Breast epithelium (tissue), 4 donors: ENCODE data around the gene CYBC1. TPM values are rescaled to one million over a fixed set of nuclear protein-coding genes. Genes with fewer than 3 reads are reported as not detected.

Experiments used
- DNase-seq, 2 donors: peaks; one replicate each; pipeline ENCODE4 v3.0.0-alpha.2; 2019; ENCODE audit warnings: low spot score in 2 of 2
- H3K27ac ChIP-seq, 2 donors: fragments of 200-600 bp; sonication (generic) in 1 of 2; one replicate each; pipeline ENCODE4 v1.5.1; 2016 to 2019; ENCODE audit warnings: mild to moderate bottlenecking in 1 of 2
- H3K27me3 ChIP-seq, 2 donors: fragments of 200-600 bp; sonication (generic) in 1 of 2; one replicate each; pipeline versions ENCODE4 v1.5.1 to v1.6.0; 2017 to 2019; ENCODE audit warnings: control low read depth in 1 of 2, mild to moderate bottlenecking in 1 of 2
- H3K36me3 ChIP-seq: fragments of 200-600 bp; one replicate; pipeline ENCODE4 v1.5.1; 2019
- H3K4me1 ChIP-seq, 2 donors: fragments of 200-600 bp; sonication (generic); one replicate each; pipeline ENCODE4 v1.5.1; 2016 to 2019; ENCODE audit warnings: control low read depth in 1 of 2
- H3K4me3 ChIP-seq, 3 donors: fragments of 200-600 bp; sonication (generic); 1 replicate in 2 of 3; 2 replicates in 1 of 3; pipeline ENCODE4 v1.5.1; 2016 to 2019; ENCODE audit warnings: mild to moderate bottlenecking in 3 of 3, moderate library complexity in 2 of 3
- H3K9me3 ChIP-seq, 2 donors: fragments of 200-600 bp; sonication (generic) in 1 of 2; one replicate each; pipeline ENCODE4 v1.5.1; 2016 to 2019; ENCODE audit warnings: control low read depth in 1 of 2
- POLR2A ChIP-seq: fragments of 450-650 bp; IDR thresholded peaks from one replicate; pipeline ENCODE4 v1.6.1; 2016; ENCODE audit warnings: antibody characterized with exemption, mild to moderate bottlenecking, moderate library complexity
- POLR2AphosphoS5 ChIP-seq, 3 donors: sonication (generic); formaldehyde crosslinking; IDR thresholded peaks; one replicate each; pipeline ENCODE4 v1.6.1; 2017; ENCODE audit warnings: antibody characterized with exemption in 3 of 3
- intact Hi-C: fragments of 100-400 bp; cut with DNase I; formaldehyde crosslinking; loops from one replicate; pipeline ENCODE4 v1.15.1; 2023; ENCODE audit warnings: low total_unique reads
- total RNA-seq, 3 donors: library from RNA; depleted of rRNA; stranded (reverse); fragments of >200 nt; gene quantifications; one replicate each; pipeline ENCODE4 v1.1.0, GENCODE V29; 2016
- TF ChIP-seq, protein P1 (sequence below), 3 donors: fragments of 450-650 bp; IDR thresholded peaks; one replicate each; pipeline ENCODE4 v1.5.1; 2016 to 2017; ENCODE audit warnings: antibody characterized with exemption in 3 of 3, mild to moderate bottlenecking in 3 of 3, moderate library complexity in 3 of 3

The CYBC1 gene
- total RNA-seq, 3 donors from 2014 or later = 54.7 to 71.4 (median 61.9) TPM

DNA sequence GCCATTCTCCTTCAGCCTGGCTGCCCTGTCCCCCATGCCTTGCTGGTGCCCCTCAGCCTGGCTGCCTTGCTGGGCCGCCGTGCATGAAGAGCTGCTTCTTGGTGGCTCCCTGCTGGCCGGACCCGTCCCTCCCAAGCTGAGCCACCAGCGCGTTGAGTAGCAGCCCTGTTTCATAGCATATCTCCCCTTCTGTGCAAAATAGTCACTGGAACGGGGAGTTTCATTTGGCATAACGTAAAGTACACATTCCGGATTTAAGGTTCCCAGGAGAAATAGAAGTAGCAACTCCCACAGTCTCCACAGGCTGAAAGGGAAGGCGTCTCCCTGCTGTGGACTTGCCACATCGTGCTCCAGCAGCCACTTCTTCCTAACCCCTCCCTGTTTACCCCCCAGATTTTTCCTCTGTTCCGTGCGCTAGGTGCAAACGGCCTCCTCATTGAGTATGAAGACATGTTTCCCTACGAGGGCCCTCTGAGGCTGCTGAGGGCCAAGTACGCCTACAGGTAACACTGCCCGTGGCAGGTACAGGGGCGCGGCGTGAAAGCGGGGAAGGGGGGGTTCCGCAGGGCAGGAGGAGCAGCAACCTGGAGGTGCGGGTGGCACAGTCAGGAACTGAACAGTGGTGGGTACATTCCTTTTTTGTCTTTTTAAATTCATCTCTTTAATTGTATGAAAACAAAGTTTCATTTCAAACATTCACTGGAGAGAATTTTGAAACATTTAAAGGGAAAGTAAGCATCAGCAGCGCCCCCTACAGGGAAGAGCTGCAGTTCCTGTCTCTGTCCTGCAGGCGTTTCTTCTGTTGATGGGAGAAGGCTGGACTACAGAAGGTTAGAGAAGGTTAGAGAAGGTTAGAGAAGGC lies 26.3 kb downstream of the CYBC1 start:
- no peak for DNase-seq
- H3K27ac ChIP-seq = no peak overlapping the region

DNA sequence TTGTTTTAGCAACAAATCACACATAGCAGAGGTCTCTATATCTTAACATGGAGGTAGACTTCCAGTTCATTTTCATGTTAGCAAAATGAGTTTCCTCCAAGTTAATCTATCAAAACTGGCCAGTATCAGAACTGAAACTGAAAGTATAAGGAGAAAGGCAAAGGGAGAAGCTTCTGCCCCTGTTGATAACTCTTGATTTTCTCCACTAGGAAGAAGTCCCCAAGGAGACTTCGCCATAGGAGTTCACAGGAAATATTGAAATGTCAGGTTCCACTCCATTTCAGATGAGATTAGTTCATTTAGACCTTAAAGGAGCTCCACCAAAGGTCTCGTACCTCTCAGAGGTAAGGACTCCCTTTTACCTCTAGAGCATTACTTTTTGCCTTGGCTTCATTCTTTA lies 31.0 kb downstream of the CYBC1 start:
- peaks cover 2 to 6% of the 10 kb centered on the region in 2 donors for H3K4me1 ChIP-seq
- intact Hi-C loops = loop anchor here (10.0 kb wide), 2 partner anchors 65 to 185 kb away; partner anchors contain the start of gene TEX19
- no peak for TF ChIP-seq POLR2AphosphoS5 (IDR thresholded peaks at IDR 0.05)
- TF ChIP-seq POLR2A = no peak
- TF ChIP-seq, protein P1, sequence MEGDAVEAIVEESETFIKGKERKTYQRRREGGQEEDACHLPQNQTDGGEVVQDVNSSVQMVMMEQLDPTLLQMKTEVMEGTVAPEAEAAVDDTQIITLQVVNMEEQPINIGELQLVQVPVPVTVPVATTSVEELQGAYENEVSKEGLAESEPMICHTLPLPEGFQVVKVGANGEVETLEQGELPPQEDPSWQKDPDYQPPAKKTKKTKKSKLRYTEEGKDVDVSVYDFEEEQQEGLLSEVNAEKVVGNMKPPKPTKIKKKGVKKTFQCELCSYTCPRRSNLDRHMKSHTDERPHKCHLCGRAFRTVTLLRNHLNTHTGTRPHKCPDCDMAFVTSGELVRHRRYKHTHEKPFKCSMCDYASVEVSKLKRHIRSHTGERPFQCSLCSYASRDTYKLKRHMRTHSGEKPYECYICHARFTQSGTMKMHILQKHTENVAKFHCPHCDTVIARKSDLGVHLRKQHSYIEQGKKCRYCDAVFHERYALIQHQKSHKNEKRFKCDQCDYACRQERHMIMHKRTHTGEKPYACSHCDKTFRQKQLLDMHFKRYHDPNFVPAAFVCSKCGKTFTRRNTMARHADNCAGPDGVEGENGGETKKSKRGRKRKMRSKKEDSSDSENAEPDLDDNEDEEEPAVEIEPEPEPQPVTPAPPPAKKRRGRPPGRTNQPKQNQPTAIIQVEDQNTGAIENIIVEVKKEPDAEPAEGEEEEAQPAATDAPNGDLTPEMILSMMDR (IDR thresholded peaks at IDR 0.05) = no peak
- no peaks in the 10 kb centered on the region for H3K27me3 ChIP-seq
- H3K27ac ChIP-seq = no peak overlapping the region
- no peak for DNase-seq
- H3K36me3 ChIP-seq = no peaks in the 10 kb centered on the region
- peaks cover 6 to 8% of the 10 kb centered on the region in 2 donors for H3K9me3 ChIP-seq
- peak overlapping the region in 1 of 3 donors; percentile 98 for H3K4me3 ChIP-seq

More for the DNA sequence above, 26.3 kb downstream of the CYBC1 start:
- H3K4me3 ChIP-seq = peak overlapping the region; percentile 15 to 30 (median 28)
- H3K36me3 ChIP-seq = no peaks in the 10 kb centered on the region
- intact Hi-C loops = no loop called here
- H3K9me3 ChIP-seq = peaks cover 6 to 8% of the 10 kb centered on the region in 2 donors
- no peaks in the 10 kb centered on the region for H3K27me3 ChIP-seq
- TF ChIP-seq, protein P1 (IDR thresholded peaks at IDR 0.05) = peak in 2 of 3 donors; percentile 48 to 58
- no peak for TF ChIP-seq POLR2AphosphoS5 (IDR thresholded peaks at IDR 0.05)
- H3K4me1 ChIP-seq = peaks cover 0 to 4% of the 10 kb centered on the region in 2 donors

DNA sequence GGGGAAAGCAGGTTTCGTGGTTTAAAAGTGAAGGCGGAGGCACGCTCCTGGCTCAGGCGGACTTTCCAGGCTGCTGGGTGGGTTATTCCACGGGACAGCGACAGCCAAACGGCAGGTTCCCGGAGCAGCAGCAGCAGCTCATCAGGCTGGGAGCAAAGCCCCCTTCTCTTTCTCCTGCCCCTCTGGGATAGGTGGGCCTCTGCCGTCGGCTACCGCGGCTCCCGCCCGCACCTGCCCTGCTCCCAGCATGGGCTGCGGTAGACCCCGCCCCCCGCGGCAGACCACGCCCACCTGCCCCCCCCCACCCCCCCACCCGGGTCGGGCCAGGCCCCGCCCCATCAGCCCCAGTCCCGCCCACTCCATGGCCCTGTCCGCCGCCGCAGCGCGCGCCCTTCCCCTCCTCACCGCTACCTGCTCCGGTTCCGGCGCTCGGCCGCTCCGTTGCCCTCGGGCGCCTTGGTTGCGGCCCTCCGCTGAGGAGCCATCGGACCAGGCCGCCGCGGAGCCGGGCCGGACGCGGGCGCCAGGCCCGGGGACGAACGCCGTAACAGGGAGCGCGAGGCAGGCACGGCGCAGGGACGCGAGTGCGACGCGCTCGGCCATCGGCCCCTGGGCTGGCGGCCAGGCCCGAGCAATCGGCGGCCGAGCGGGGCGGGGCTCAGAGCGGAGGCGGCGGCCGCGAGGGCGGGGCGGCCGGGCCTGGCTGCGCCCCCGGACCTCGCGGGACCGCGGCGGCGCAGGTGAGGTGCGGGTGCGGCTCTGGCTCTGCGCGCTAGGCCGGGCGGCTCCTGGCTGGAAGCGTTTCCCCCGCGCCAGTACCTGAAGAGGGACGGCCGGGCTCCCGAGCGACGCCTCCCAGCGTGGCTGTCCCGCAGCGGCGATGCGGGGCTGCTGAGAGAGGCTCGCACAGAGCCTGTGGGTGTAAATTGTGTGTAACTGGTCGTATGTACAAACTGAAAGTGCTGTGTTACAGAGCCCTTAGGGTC lies 32.3 kb downstream of the CYBC1 start, which contains the start of the genes HEXD and OGFOD3:
TSS of gene HEXD (plus strand) at position 347 of the 986 bp plus-strand sequence. CDS start 1,453 bp downstream, outside the sequence.
TSS of gene OGFOD3 (minus strand) at position 586 of the 986 bp plus-strand sequence. CDS start at position 485, 101 bp downstream.
- Histone ChIP-seq H3K9me3 (peaks cover 6 to 8% of the 10 kb centered on the region in 2 donors), H3K27ac (peak within 1 kb of the TSS; percentile 89 to 95), H3K4me1 (peaks cover 2 to 6% of the 10 kb centered on the region in 2 donors), H3K4me3 (peak within 1 kb of the TSS; percentile 74 to 98 (median 81)), H3K36me3 (no peaks in the 10 kb centered on the region), H3K27me3 (no peaks in the 10 kb centered on the region)
- peak; percentile 73 to 74 for DNase-seq
- no peak for TF ChIP-seq POLR2A
- TF ChIP-seq, protein P1 (IDR thresholded peaks at IDR 0.05) = peak in 1 of 3 donors; percentile 32
- TF ChIP-seq POLR2AphosphoS5 (IDR thresholded peaks at IDR 0.05) = peak; percentile 85 to 89 (median 88)
- intact Hi-C loops = loop anchor here (10.0 kb wide), 2 partner anchors 63 to 183 kb away; partner anchors contain the start of gene TEX19

DNA sequence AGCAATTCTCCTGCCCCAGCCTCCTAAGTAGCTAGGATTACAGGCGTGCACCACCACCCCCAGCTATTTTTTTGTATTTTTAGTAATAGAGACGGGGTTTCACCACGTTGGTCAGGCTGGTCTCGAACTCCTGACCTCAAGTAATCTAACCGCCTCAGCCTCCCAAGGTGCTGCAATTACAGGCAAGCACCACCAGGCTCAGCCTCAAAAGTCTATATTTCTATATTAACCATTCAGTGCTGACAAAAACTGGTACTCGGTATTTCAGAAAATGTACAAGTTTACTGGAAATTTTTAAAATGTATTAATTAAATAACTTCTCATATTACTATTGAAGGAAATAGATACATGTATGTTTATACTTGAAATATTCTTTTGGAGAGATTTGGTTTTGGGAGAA lies 33.8 kb downstream of the CYBC1 start:
- no peak overlapping the region for H3K4me3 ChIP-seq
- H3K36me3 ChIP-seq = no peaks in the 10 kb centered on the region
- no peak overlapping the region for H3K27ac ChIP-seq
- DNase-seq = no peak
- intact Hi-C loops = loop anchor here (10.0 kb wide), 2 partner anchors 62 to 182 kb away; partner anchors contain the start of gene TEX19
- H3K27me3 ChIP-seq = no peaks in the 10 kb centered on the region
- H3K9me3 ChIP-seq = no peaks in the 10 kb centered on the region
- H3K4me1 ChIP-seq = peaks cover 2 to 6% of the 10 kb centered on the region in 2 donors
- TF ChIP-seq POLR2AphosphoS5 (IDR thresholded peaks at IDR 0.05) (no peak), POLR2A (no peak)
- TF ChIP-seq, protein P1 (IDR thresholded peaks at IDR 0.05) = peak in 1 of 3 donors; percentile 8
